H1 (cell line): ENCODE data around the gene YPEL5. TPM values are rescaled to one million over a fixed set of nuclear protein-coding genes. Genes with fewer than 3 reads are reported as not detected.

ENCODE experiments used
- CTCF ChIA-PET: fragments of 300-600 bp; sonication (Branson Sonifier 250); formaldehyde crosslinking; loops from one replicate; lab custom pipeline; 2021; ENCODE audit not compliant: partially characterized antibody; lab: Charles Lee
- POLR2A ChIA-PET: fragments of 300-600 bp; sonication (Branson Sonifier 250); formaldehyde crosslinking; loops from one replicate; lab custom pipeline; 2021; ENCODE audit warnings: inconsistent platforms; ENCODE audit not compliant: partially characterized antibody; lab: Charles Lee
- DNase-seq, 2 experiments: peaks; one replicate each; pipeline versions ENCODE4 v3.0.0 to v3.0.0-alpha.2; 2010 to 2022; ENCODE audit warnings: low spot score in 2 of 2, low read depth in 1 of 2, mixed read lengths in 1 of 2
- FAIRE-seq: peaks from 2 replicates; lab custom pipeline; 2011; peaks lifted over from hg19 to GRCh38; lab: Jason Lieb, UNC
- H2AFZ ChIP-seq: 2 replicates; pipeline ENCODE4 v1.8.1; 2012; ENCODE audit warnings: low read length, inconsistent platforms
- H2AK5ac ChIP-seq: 2 replicates; pipeline ENCODE4 v1.6.1; 2013; ENCODE audit warnings: low read depth, low read length
- H2BK120ac ChIP-seq: replicated peaks from 2 replicates; pipeline ENCODE3; 2013; ENCODE audit warnings: low read depth, low read length, inconsistent platforms
- H2BK12ac ChIP-seq: 2 replicates; pipeline ENCODE4 v1.6.1; 2013; ENCODE audit warnings: low read depth, low read length
- H2BK15ac ChIP-seq: 2 replicates; pipeline ENCODE4 v1.6.1; 2013; ENCODE audit warnings: low read length
- H2BK20ac ChIP-seq: 2 replicates; pipeline ENCODE4 v1.6.1; 2013; ENCODE audit warnings: low read length
- H2BK5ac ChIP-seq: 2 replicates; pipeline ENCODE4 v1.6.1; 2013; ENCODE audit warnings: low read depth, low read length
- H3K14ac ChIP-seq: 2 replicates; pipeline ENCODE4 v1.6.1; 2013; ENCODE audit warnings: inconsistent platforms; ENCODE audit not compliant: insufficient read length
- H3K18ac ChIP-seq: 2 replicates; pipeline ENCODE4 v1.6.1; 2013; ENCODE audit warnings: low read length; ENCODE audit errors: extremely low read depth
- H3K23ac ChIP-seq: 2 replicates; pipeline ENCODE4 v1.6.1; 2013; ENCODE audit warnings: inconsistent platforms; ENCODE audit not compliant: insufficient read length
- H3K23me2 ChIP-seq: 2 replicates; pipeline ENCODE4 v1.6.1; 2013; ENCODE audit warnings: low read depth, low read length
- H3K27ac ChIP-seq: 2 replicates; pipeline ENCODE4 v1.6.1; 2011; ENCODE audit warnings: low read depth, low read length, inconsistent platforms
- H3K27me3 ChIP-seq, 4 experiments: replicated peaks in 1 of 4; 1 replicate in 1 of 4; 2 replicates in 3 of 4; pipeline versions ENCODE4 v1.6.1 to v1.8.1; 2011 to 2013; ENCODE audit warnings: low read length in 3 of 4, mild to moderate bottlenecking in 3 of 4, inconsistent platforms in 2 of 4, mixed read lengths in 2 of 4, moderate library complexity in 1 of 4; ENCODE audit not compliant: control insufficient read depth in 3 of 4, insufficient read depth in 3 of 4; ENCODE audit errors: extremely low read depth in 1 of 4
- H3K36me3 ChIP-seq, 4 experiments: 2 replicates each; pipeline versions ENCODE4 v1.6.1 to v1.8.1; 2011 to 2013; ENCODE audit warnings: mild to moderate bottlenecking in 4 of 4, low read length in 3 of 4, moderate library complexity in 2 of 4, control low read depth in 1 of 4, inconsistent platforms in 1 of 4; ENCODE audit not compliant: insufficient read depth in 4 of 4, control insufficient read depth in 2 of 4
- H3K4ac ChIP-seq: replicated peaks from 2 replicates; pipeline ENCODE3; 2013; ENCODE audit warnings: low read length, low read depth, mixed read lengths, inconsistent platforms; ENCODE audit not compliant: insufficient read length
- H3K4me1 ChIP-seq, 4 experiments: replicated peaks in 1 of 4; 1 replicate in 1 of 4; 2 replicates in 3 of 4; pipeline versions ENCODE4 v1.6.1 to v1.8.1; 2011 to 2013; ENCODE audit warnings: low read length in 3 of 4, inconsistent platforms in 2 of 4, mixed read lengths in 1 of 4; ENCODE audit not compliant: insufficient read depth in 4 of 4, control insufficient read depth in 3 of 4
- H3K4me2 ChIP-seq, 2 experiments: 2 replicates each; pipeline versions ENCODE4 v1.6.1 to v1.8.1; 2011 to 2013; ENCODE audit warnings: low read depth in 2 of 2, low read length in 2 of 2, control low read depth in 1 of 2, inconsistent platforms in 1 of 2, mild to moderate bottlenecking in 1 of 2; ENCODE audit not compliant: insufficient read depth in 1 of 2
- H3K4me3 ChIP-seq, 4 experiments: fragments of 200-600, 300-600 bp in 1 of 4; sonication (generic), shearing (Covaris generic), sonication (Bioruptor Twin) in 1 of 4; 2 replicates each; pipeline versions ENCODE4 v1.5.1 to v1.8.1; 2011 to 2016; ENCODE audit warnings: low read length in 4 of 4, low read depth in 3 of 4, control low read depth in 2 of 4, inconsistent platforms in 2 of 4, mild to moderate bottlenecking in 2 of 4, mixed read lengths in 1 of 4, moderate library complexity in 1 of 4; ENCODE audit not compliant: insufficient read depth in 2 of 4; ENCODE audit errors: extremely low read depth in 1 of 4
- H3K56ac ChIP-seq: replicated peaks from 2 replicates; pipeline ENCODE3; 2013; ENCODE audit warnings: low read depth, mild to moderate bottlenecking, mixed read lengths, low read length, inconsistent platforms; ENCODE audit not compliant: insufficient read length
- H3K79me1 ChIP-seq: 2 replicates; pipeline ENCODE4 v1.6.1; 2013; ENCODE audit warnings: low read depth, low read length, control low read depth
- H3K79me2 ChIP-seq, 2 experiments: 2 replicates each; pipeline versions ENCODE4 v1.6.1 to v1.8.1; 2012 to 2013; ENCODE audit warnings: low read length in 2 of 2, mild to moderate bottlenecking in 2 of 2, inconsistent platforms in 1 of 2; ENCODE audit not compliant: insufficient read depth in 2 of 2, control insufficient read depth in 1 of 2
- H3K9ac ChIP-seq, 4 experiments: replicated peaks in 1 of 4; 1 replicate in 1 of 4; 2 replicates in 3 of 4; pipeline versions ENCODE4 v1.6.1 to v1.8.1; 2011 to 2013; ENCODE audit warnings: low read depth in 3 of 4, low read length in 3 of 4, control low read depth in 2 of 4, mild to moderate bottlenecking in 2 of 4, moderate library complexity in 2 of 4, inconsistent platforms in 1 of 4; ENCODE audit errors: extremely low read depth in 1 of 4
- H3K9me3 ChIP-seq, 2 experiments: 2 replicates each; pipeline versions ENCODE4 v1.6.1 to v1.8.1; 2012 to 2013; ENCODE audit warnings: mild to moderate bottlenecking in 2 of 2, moderate library complexity in 2 of 2, control low read depth in 1 of 2, inconsistent platforms in 1 of 2, low read depth in 1 of 2, low read length in 1 of 2, mixed read lengths in 1 of 2; ENCODE audit not compliant: insufficient read depth in 2 of 2
- H4K20me1 ChIP-seq, 2 experiments: replicated peaks in 1 of 2; 2 replicates each; pipeline versions ENCODE3 to v1.8.1; 2011 to 2013; ENCODE audit warnings: inconsistent platforms in 2 of 2, low read length in 2 of 2, mild to moderate bottlenecking in 1 of 2; ENCODE audit not compliant: insufficient read depth in 2 of 2, control insufficient read depth in 1 of 2
- H4K5ac ChIP-seq: 2 replicates; pipeline ENCODE4 v1.6.1; 2013; ENCODE audit warnings: low read length, low read depth, mixed read lengths, inconsistent platforms; ENCODE audit not compliant: insufficient read length
- H4K8ac ChIP-seq: 2 replicates; pipeline ENCODE4 v1.8.0; 2013; ENCODE audit warnings: mild to moderate bottlenecking, moderate library complexity, low read length, inconsistent platforms; ENCODE audit not compliant: insufficient read depth; ENCODE audit errors: extremely low read depth
- H4K91ac ChIP-seq: replicated peaks from 2 replicates; pipeline ENCODE3; 2013; ENCODE audit warnings: low read length, mixed read lengths, inconsistent platforms; ENCODE audit not compliant: insufficient read length
- ATF2 ChIP-seq: IDR thresholded peaks from 2 replicates; pipeline ENCODE4 v1.6.1; 2012; ENCODE audit warnings: low read length, inconsistent platforms
- BCL11A ChIP-seq, 2 experiments: IDR thresholded peaks; one replicate each; pipeline ENCODE4 v1.6.1; 2011; ENCODE audit warnings: low read depth in 2 of 2, low read length in 2 of 2, mild to moderate bottlenecking in 2 of 2
- CHD2 ChIP-seq: IDR thresholded peaks from 2 replicates; pipeline ENCODE4 v1.6.1; 2012; ENCODE audit warnings: low read length, improper control_type of control experiment
- HDAC6 ChIP-seq: IDR thresholded peaks from one replicate; pipeline ENCODE4 v1.7.1; 2012; ENCODE audit warnings: low read depth, mild to moderate bottlenecking, inconsistent platforms, low read length, moderate library complexity
- JUND ChIP-seq: IDR thresholded peaks from 2 replicates; pipeline ENCODE4 v1.6.1; 2011; ENCODE audit warnings: mild to moderate bottlenecking, improper control_type of control experiment, low read length
- POLR2AphosphoS5 ChIP-seq: IDR thresholded peaks from 2 replicates; pipeline ENCODE4 v1.6.1; 2011; ENCODE audit warnings: low read depth, low read length
- RBBP5 ChIP-seq: IDR thresholded peaks from 2 replicates; pipeline ENCODE4 v1.7.1; 2012; ENCODE audit warnings: low read depth, mild to moderate bottlenecking, inconsistent platforms, low read length, moderate library complexity, borderline replicate concordance
- RNF2 ChIP-seq: fragments of 200-900, 300-1000 bp; sonication (generic); IDR thresholded peaks from 2 replicates; pipeline ENCODE4 v1.7.1; 2016; ENCODE audit warnings: borderline replicate concordance, low read depth, mild to moderate bottlenecking, antibody characterized with exemption, low read length; ENCODE audit not compliant: poor library complexity, severe bottlenecking; ENCODE audit errors: missing control alignments
- SAP30 ChIP-seq: fragments of 300-600 bp; sonication (generic); IDR thresholded peaks from 2 replicates; pipeline ENCODE4 v1.7.1; 2012; ENCODE audit warnings: low read length, moderate library complexity, mild to moderate bottlenecking, inconsistent platforms; ENCODE audit not compliant: insufficient read depth, insufficient replicate concordance
- SIN3A ChIP-seq, 2 experiments: IDR thresholded peaks in 1 of 2; conservative IDR thresholded peaks in 1 of 2; 2 replicates each; pipeline ENCODE4 v1.6.1; 2011 to 2012; ENCODE audit warnings: low read length in 2 of 2, improper control_type of control experiment in 1 of 2, low read depth in 1 of 2, mild to moderate bottlenecking in 1 of 2
- WGBS, 2 experiments: shearing (Covaris generic) in 1 of 2; methylation state at CpG; one replicate each; pipeline versions ENCODE4 v1.1.6 to v1.1.7; 2013 to 2015; ENCODE audit warnings: low lambda C conversion rate in 2 of 2, mixed read lengths in 2 of 2, inconsistent platforms in 1 of 2, low coverage in 1 of 2, missing lambda C conversion rate in 1 of 2; ENCODE audit not compliant: insufficient replicate concordance in 2 of 2, insufficient coverage in 1 of 2, insufficient read length in 1 of 2; ENCODE audit errors: extremely low coverage in 1 of 2, missing lambda C conversion rate in 1 of 2; 5-methylcytosine and 5-hydroxymethylcytosine counted together
- polyA plus RNA-seq, 7 experiments: library from polyadenylated mRNA; depleted of rRNA in 3 of 7; stranded (reverse) in 5 of 7; unstranded in 2 of 7; fragments of >200 nt in 5 of 7; fragments of 200-250 nt in 2 of 7; gene quantifications; 1 replicate in 5 of 7; 2 replicates in 1 of 7; 4 replicates in 1 of 7; pipeline versions ENCODE4 v1.2.1 to v1.2.3, GENCODE V29; 2011 to 2013; ENCODE audit warnings: missing spikeins in 2 of 7, mixed read lengths in 2 of 7
- total RNA-seq: library from RNA; stranded (reverse); fragmentation: NEBNext Ultra II Directional; extraction: Animal tissue kit (Norgen Biotek cat#: 25700); gene quantifications from 2 replicates; pipeline ENCODE4 v1.2.1, GENCODE V29; 2021

YPEL5 gene
- total and polyA plus RNA-seq, 2 of the 8 experiments (the other 6 are each of a cell fraction or from before 2014, with no cell fraction given), result 18.5 to 28.0 TPM

DNA sequence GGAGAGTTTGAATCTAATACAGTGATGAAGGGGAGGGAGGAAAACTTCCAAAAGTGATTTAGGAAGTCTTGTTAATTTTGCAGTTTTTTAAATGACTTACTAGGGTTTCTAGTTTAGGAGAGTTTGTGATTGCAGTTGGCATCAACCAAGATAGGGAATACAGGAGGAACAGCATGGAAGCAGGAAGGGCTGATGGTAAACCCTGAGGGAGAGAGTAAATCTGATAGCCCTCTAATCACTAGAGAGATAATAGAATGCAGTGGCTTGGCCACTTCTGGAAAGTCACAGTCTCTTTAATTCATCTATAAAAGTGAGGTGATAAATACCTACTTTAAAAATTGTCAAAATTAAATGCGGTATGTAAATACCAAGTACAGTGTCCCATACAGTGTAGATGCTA is 5.6 kb downstream of the YPEL5 start:
- H3K56ac ChIP-seq, result no peak overlapping the region
- no peak overlapping the region for H3K14ac ChIP-seq
- no peak overlapping the region for H3K18ac ChIP-seq
- no peak overlapping the region for H2AK5ac ChIP-seq
- H3K4ac ChIP-seq, result no peak overlapping the region
- no peak overlapping the region for H4K91ac ChIP-seq
- FAIRE-seq (no peak), DNase-seq (no peak)
- no peak overlapping the region for H2BK12ac ChIP-seq
- H3K9me3 ChIP-seq, result no peaks in the 10 kb centered on the region
- no peaks in the 10 kb centered on the region for H4K20me1 ChIP-seq
- no peak overlapping the region for H4K5ac ChIP-seq
- no peak overlapping the region for H2BK20ac ChIP-seq
- CTCF ChIA-PET, result interaction anchor here (6.5 kb wide), 1 partner anchor 13 kb away, joined by 60 read pairs; no protein-coding TSS in a partner anchor
- POLR2A ChIA-PET, result no interaction called here
- no peaks in the 10 kb centered on the region for H3K79me1 ChIP-seq
- H3K4me1 ChIP-seq, result peaks cover 4 to 22% (median 14%) of the 10 kb centered on the region in 4 experiments; a peak in 6 of 7 replicates
- peaks cover 0 to 11% of the 10 kb centered on the region in 2 experiments; a peak in 2 of 4 replicates for H3K79me2 ChIP-seq
- H3K23me2 ChIP-seq, result peaks cover 5% of the 10 kb centered on the region; the same call in 1 of the 2 replicates
- H3K9ac ChIP-seq, result no peak overlapping the region
- no peak overlapping the region for H2BK120ac ChIP-seq
- no peak overlapping the region for H3K4me3 ChIP-seq
- H2BK15ac ChIP-seq, result no peak overlapping the region
- H4K8ac ChIP-seq, result no peak overlapping the region
- H2BK5ac ChIP-seq, result no peak overlapping the region
- no peaks in the 10 kb centered on the region for H3K27me3 ChIP-seq
- no peak overlapping the region for H3K27ac ChIP-seq
- no peak overlapping the region for H3K4me2 ChIP-seq
- H3K36me3 ChIP-seq, result peaks cover 0 to 12% (median under 1%) of the 10 kb centered on the region in 4 experiments; a peak in 5 of 8 replicates
- no peak overlapping the region for H2AFZ ChIP-seq
- no peak overlapping the region for H3K23ac ChIP-seq
- 91% methylated on average over 1 of the region's 1 CpG; no CpG with 5 or more reads in 1 of the 2 experiments for WGBS, 2 experiments
- TF ChIP-seq POLR2AphosphoS5, result no peak
- no peak for TF ChIP-seq BCL11A (IDR thresholded peaks at IDR 0.05; ENCODE audit: low read depth in 2 of 2, low read length in 2 of 2)
- TF ChIP-seq SAP30, result no peak
- no peak for TF ChIP-seq JUND
- TF ChIP-seq HDAC6, result no peak
- TF ChIP-seq ATF2, result no peak
- TF ChIP-seq RNF2, result no peak
- no peak for TF ChIP-seq CHD2
- no peak for TF ChIP-seq RBBP5
- no peak for TF ChIP-seq SIN3A (conservative IDR thresholded peaks at IDR 0.05 in 1 of 2, IDR thresholded peaks at IDR 0.05 in 1 of 2; ENCODE audit: low read depth in 1 of 2, low read length in 2 of 2)
